Neural progenitor cell (in vitro differentiated cells): ENCODE measurements around the gene RECK.

Source experiments
- CTCF ChIP-seq: fragments of 200-600 bp; sonication (generic); IDR thresholded peaks from 2 replicates; pipeline ENCODE4 v1.5.1; 2017; ENCODE audit warnings: antibody characterized with exemption, mild to moderate bottlenecking
- EZH2 ChIP-seq: fragments of 200-600 bp; sonication (generic); IDR thresholded peaks from 2 replicates; pipeline ENCODE4 v1.6.1; 2017; ENCODE audit warnings: antibody characterized with exemption, mild to moderate bottlenecking, moderate library complexity
- EZH2phosphoT487 ChIP-seq: fragments of 200-600 bp; sonication (generic); IDR thresholded peaks from 2 replicates; pipeline ENCODE4 v1.6.1; 2017; ENCODE audit warnings: antibody characterized with exemption

GRCh38 chr9:36129139-36129538, 92.4 kb downstream of the RECK start:
- no peak for TF ChIP-seq CTCF
- TF ChIP-seq EZH2 = no peak
- no peak for TF ChIP-seq EZH2phosphoT487
